OCI-LY7 (cell line): ENCODE data around the gene NLGN1. TPM values are rescaled to one million over a fixed set of nuclear protein-coding genes. Genes with fewer than 3 reads are reported as not detected.

Experiments used
- BruUV-seq: library from RNA; stranded (reverse); fragments of 400-500 nt; replicated peaks from 2 replicates; lab custom pipeline; 2021; lab: Mats Ljungman, UMichigan
- CTCF ChIA-PET: fragments of 300-600 bp; sonication (Branson Sonifier 250); formaldehyde crosslinking; loops from one replicate; lab custom pipeline; 2022; ENCODE audit warnings: antibody characterized with exemption; ENCODE audit not compliant: unreplicated experiment; lab: Charles Lee
- POLR2A ChIA-PET: fragments of 300-600 bp; sonication (Branson Sonifier 250); formaldehyde crosslinking; loops from one replicate; lab custom pipeline; 2022; ENCODE audit warnings: antibody characterized with exemption; lab: Charles Lee
- DNase-seq: peaks from one replicate; pipeline ENCODE4 v3.0.0-alpha.2; 2015; ENCODE audit warnings: low spot score
- H2AFZ ChIP-seq: fragments of 200-600 bp; sonication (generic), shearing (Covaris generic); 2 replicates; pipeline ENCODE4 v1.6.1; 2014; ENCODE audit warnings: mild to moderate bottlenecking, antibody characterized with exemption, low read length, moderate library complexity
- H3K27ac ChIP-seq: fragments of 200-600 bp; sonication (generic); 2 replicates; pipeline ENCODE4 v1.5.1; 2014; ENCODE audit warnings: mixed run types, low read depth, mild to moderate bottlenecking, moderate library complexity, low read length, inconsistent platforms; ENCODE audit not compliant: poor library complexity, severe bottlenecking
- H3K36me3 ChIP-seq: fragments of 200-600 bp; sonication (generic); 2 replicates; pipeline ENCODE4 v1.6.1; 2014; ENCODE audit warnings: mild to moderate bottlenecking, antibody characterized with exemption, low read length, moderate library complexity, mixed read lengths; ENCODE audit not compliant: insufficient read depth
- H3K4me1 ChIP-seq: fragments of 200-600 bp; sonication (generic); 2 replicates; pipeline ENCODE4 v1.5.1; 2014; ENCODE audit warnings: mild to moderate bottlenecking, low read length; ENCODE audit not compliant: insufficient read depth, poor library complexity, severe bottlenecking
- H3K4me2 ChIP-seq: fragments of 200-600 bp; sonication (generic); 2 replicates; pipeline ENCODE4 v1.6.1; 2014; ENCODE audit warnings: mild to moderate bottlenecking, low read length
- H3K4me3 ChIP-seq: fragments of 200-600 bp; sonication (generic); 2 replicates; pipeline ENCODE4 v1.5.1; 2014; ENCODE audit warnings: mild to moderate bottlenecking, low read depth, low read length; ENCODE audit not compliant: poor library complexity, severe bottlenecking
- H3K79me2 ChIP-seq: fragments of 200-600 bp; sonication (generic); 2 replicates; pipeline ENCODE4 v1.6.1; 2016; ENCODE audit warnings: low read depth, mild to moderate bottlenecking, low read length, moderate library complexity, mixed read lengths; ENCODE audit not compliant: insufficient read depth
- H3K9me2 ChIP-seq: fragments of 200-600 bp; sonication (generic); 2 replicates; pipeline ENCODE4 v1.6.1; 2016; ENCODE audit warnings: mild to moderate bottlenecking, low read length, mixed read lengths; ENCODE audit not compliant: insufficient read depth
- H3K9me3 ChIP-seq: fragments of 200-600 bp; sonication (generic); 2 replicates; pipeline ENCODE4 v1.6.1; 2014; ENCODE audit warnings: mild to moderate bottlenecking, mixed run types, low read length, mixed read lengths
- H4K20me1 ChIP-seq: fragments of 200-600 bp; sonication (generic); 2 replicates; pipeline ENCODE4 v1.6.1; 2014; ENCODE audit warnings: mild to moderate bottlenecking, antibody characterized with exemption, low read length, moderate library complexity, mixed read lengths; ENCODE audit not compliant: insufficient read depth
- CTCF ChIP-seq: fragments of 200-600 bp; sonication (generic); conservative IDR thresholded peaks from 2 replicates; pipeline ENCODE4 v1.5.1; 2014; ENCODE audit warnings: mild to moderate bottlenecking, antibody characterized with exemption, low read length, moderate library complexity, mixed read lengths
- EZH2phosphoT487 ChIP-seq: fragments of 200-600 bp; sonication (generic); IDR thresholded peaks from 2 replicates; pipeline ENCODE4 v1.6.1; 2018; ENCODE audit warnings: low read depth, borderline replicate concordance, mild to moderate bottlenecking, mixed run types, antibody characterized with exemption, low read length, moderate library complexity, mixed read lengths
- intact Hi-C: fragments of 100-400 bp; cut with micrococcal nuclease; formaldehyde crosslinking; loops from one replicate; pipeline ENCODE4 v1.10.0; 2022; ENCODE audit not compliant: unreplicated experiment
- total RNA-seq, 2 experiments: library from RNA; depleted of rRNA in 1 of 2; stranded (reverse); fragments of >200 nt in 1 of 2; shearing (Covaris generic) in 1 of 2; gene quantifications; 2 replicates each; pipeline ENCODE4 v1.2.3, GENCODE V29; 2014 to 2022

NLGN1 gene
- total RNA-seq, 2 experiments from 2014 or later: not detected

- H3K4me2 ChIP-seq: no peak overlapping the region
- BruUV-seq: no TSS peak
- H2AFZ ChIP-seq: no peak overlapping the region
- no peak for DNase-seq
- H3K4me1 ChIP-seq: no peaks in the 10 kb centered on the region
- H3K9me3 ChIP-seq: no peaks in the 10 kb centered on the region
- H3K79me2 ChIP-seq: no peaks in the 10 kb centered on the region
- H3K9me2 ChIP-seq: no peaks in the 10 kb centered on the region
- H4K20me1 ChIP-seq: no peaks in the 10 kb centered on the region
- ChIA-PET POLR2A (interaction anchor here (0.6 kb wide), 1 partner anchor 1030 kb away, joined by 3 read pairs; no protein-coding TSS in a partner anchor), CTCF (no interaction called here)
- H3K27ac ChIP-seq: no peak overlapping the region
- TF ChIP-seq EZH2phosphoT487 (no peak), CTCF (no peak)
- no peaks in the 10 kb centered on the region for H3K36me3 ChIP-seq
- intact Hi-C loops: no loop called here
- no peak overlapping the region for H3K4me3 ChIP-seq
Observed at GRCh38 chr3:174330303-174330702, 932.8 kb downstream of the NLGN1 start.

- CTCF ChIA-PET: no interaction called here
Observed at GRCh38 chr3:174331095-174331800, 933.7 kb downstream of the NLGN1 start.

More at GRCh38 chr3:174331095-174331800, 933.7 kb downstream of the NLGN1 start:
- H3K9me3 ChIP-seq: no peaks in the 10 kb centered on the region
- H3K79me2 ChIP-seq: no peaks in the 10 kb centered on the region
- POLR2A ChIA-PET: interaction anchor here (0.5 to 1.4 kb wide), 2 partner anchors 21 to 35 kb away, joined by 3 read pairs; no protein-coding TSS in a partner anchor
- no peak overlapping the region for H3K27ac ChIP-seq
- H3K4me1 ChIP-seq: no peaks in the 10 kb centered on the region
- no peak for TF ChIP-seq CTCF
- H2AFZ ChIP-seq: no peak overlapping the region
- BruUV-seq: no TSS peak
- H3K4me2 ChIP-seq: no peak overlapping the region
- no peaks in the 10 kb centered on the region for H3K9me2 ChIP-seq
- intact Hi-C loops: no loop called here
- H3K4me3 ChIP-seq: no peak overlapping the region
- no peaks in the 10 kb centered on the region for H4K20me1 ChIP-seq
- H3K36me3 ChIP-seq: no peaks in the 10 kb centered on the region
- no peak for DNase-seq
